ENCODE measurements around the gene MACIR. TPM values are rescaled to one million over a fixed set of nuclear protein-coding genes. Genes with fewer than 3 reads are reported as not detected.
A peak's percentile ranks its signal among the peaks of the same experiment; 100 is the strongest.

MACIR gene
- total and polyA plus RNA-seq, 8 donors, result 1.2 to 39.7 (median 15.5) TPM

GRCh38 chr5:103262422-103262871, 3.9 kb downstream of the MACIR start:
- intact Hi-C loops (cut with DNase I; ENCODE audit: low total_unique reads), result no loop called here
- no peak for TF ChIP-seq POLR2AphosphoS5 (IDR thresholded peaks at IDR 0.05)
- TF ChIP-seq CTCF (IDR thresholded peaks at IDR 0.05), result no peak
- no peak for TF ChIP-seq EP300 (IDR thresholded peaks at IDR 0.05)
- no peak for TF ChIP-seq POLR2A (IDR thresholded peaks at IDR 0.05)
- Histone ChIP-seq H3K4me3 (no peak overlapping the region), H3K27me3 (no peaks in the 10 kb centered on the region), H3K9me3 (no peaks in the 10 kb centered on the region), H3K36me3 (peaks cover 0 to 5% (median 0%) of the 10 kb centered on the region in 4 donors), H3K27ac (peak overlapping the region in 1 of 5 donors; percentile 47), H3K4me1 (peaks cover 10 to 60% (median 32%) of the 10 kb centered on the region in 4 donors)
- DNase-seq, result no peak
- 19 to 56% (median 37%) methylated on average over 1 of the region's 1 CpG for WGBS, 5 donors

GRCh38 chr5:103263054-103263453, 4.5 kb downstream of the MACIR start:
- Histone ChIP-seq H3K27ac (peak overlapping the region in 1 of 5 donors; percentile 47), H3K4me1 (peaks cover 10 to 57% (median 30%) of the 10 kb centered on the region in 4 donors), H3K9me3 (no peaks in the 10 kb centered on the region), H3K4me3 (no peak overlapping the region), H3K27me3 (no peaks in the 10 kb centered on the region), H3K36me3 (peaks cover 0 to 5% (median 2%) of the 10 kb centered on the region in 4 donors)
- intact Hi-C loops (cut with DNase I; ENCODE audit: low total_unique reads), result no loop called here
- no peak for TF ChIP-seq CTCF (IDR thresholded peaks at IDR 0.05)
- no peak for TF ChIP-seq POLR2A (IDR thresholded peaks at IDR 0.05)
- TF ChIP-seq EP300 (IDR thresholded peaks at IDR 0.05), result no peak
- TF ChIP-seq POLR2AphosphoS5 (IDR thresholded peaks at IDR 0.05), result no peak
- DNase-seq, result no peak
- WGBS, 5 donors, result 40 to 60% (median 51%) methylated on average over 2 of the region's 2 CpGs

- H3K4me3 ChIP-seq, result no peak overlapping the region
- H3K27ac ChIP-seq, result no peak overlapping the region
- DNase-seq, result no peak
- H3K27me3 ChIP-seq, result no peaks in the 10 kb centered on the region
- intact Hi-C loops (cut with DNase I; ENCODE audit: low total_unique reads), result no loop called here
- no peak for TF ChIP-seq POLR2A (IDR thresholded peaks at IDR 0.05)
- no peak for TF ChIP-seq CTCF (IDR thresholded peaks at IDR 0.05)
- no peak for TF ChIP-seq POLR2AphosphoS5 (IDR thresholded peaks at IDR 0.05)
- no peak for TF ChIP-seq EP300 (IDR thresholded peaks at IDR 0.05)
- peaks cover 10 to 55% (median 30%) of the 10 kb centered on the region in 4 donors for H3K4me1 ChIP-seq
- H3K9me3 ChIP-seq, result no peaks in the 10 kb centered on the region
- H3K36me3 ChIP-seq, result peaks cover 0 to 12% (median 2%) of the 10 kb centered on the region in 4 donors
These were observed 5.9 kb downstream of the MACIR start for GRCh38 chr5:103264508-103264907.

- Histone ChIP-seq H3K27ac (no peak overlapping the region), H3K4me1 (peaks cover 0 to 40% (median 10%) of the 10 kb centered on the region in 4 donors), H3K9me3 (no peaks in the 10 kb centered on the region), H3K4me3 (no peak overlapping the region), H3K27me3 (no peaks in the 10 kb centered on the region), H3K36me3 (peaks cover 0 to 12% (median 3%) of the 10 kb centered on the region in 4 donors)
- intact Hi-C loops (cut with DNase I; ENCODE audit: low total_unique reads), result no loop called here
- no peak for DNase-seq
- TF ChIP-seq EP300 (IDR thresholded peaks at IDR 0.05) (no peak), CTCF (IDR thresholded peaks at IDR 0.05) (no peak), POLR2A (IDR thresholded peaks at IDR 0.05) (no peak), POLR2AphosphoS5 (IDR thresholded peaks at IDR 0.05) (no peak)
These were observed 12.0 kb downstream of the MACIR start for GRCh38 chr5:103270581-103270980.
